GM10266 (cell line): Measurements from ENCODE around the gene ACCS.

ENCODE experiments used
- DNase-seq: peaks from one replicate; pipeline ENCODE4 v3.0.0; 2012; ENCODE audit errors: extremely low spot score
- CTCF ChIP-seq: IDR thresholded peaks from 2 replicates; pipeline ENCODE4 v1.5.1; 2012; ENCODE audit warnings: mild to moderate bottlenecking, low read depth; ENCODE audit not compliant: control insufficient read depth, insufficient read depth; ENCODE audit errors: missing control alignments

Gene ACCS

GRCh38 chr11:44025727-44026126 is 40.3 kb upstream of the ACCS start:
- no peak for DNase-seq
- TF ChIP-seq CTCF: no peak

GRCh38 chr11:44028401-44028800 is 37.7 kb upstream of the ACCS start:
- TF ChIP-seq CTCF: no peak

GRCh38 chr11:44028816-44029506 is 37.1 kb upstream of the ACCS start:
- TF ChIP-seq CTCF: no peak
- DNase-seq: no peak

More at GRCh38 chr11:44028401-44028800, 37.7 kb upstream of the ACCS start:
- no peak for DNase-seq

GRCh38 chr11:44029507-44029845 is 36.6 kb upstream of the ACCS start:
- no peak for TF ChIP-seq CTCF
- DNase-seq: no peak

GRCh38 chr11:44029977-44030911 is 35.8 kb upstream of the ACCS start:
- DNase-seq: no peak
- TF ChIP-seq CTCF: no peak

GRCh38 chr11:44030996-44031395 is 35.1 kb upstream of the ACCS start:
- TF ChIP-seq CTCF: no peak
- no peak for DNase-seq

GRCh38 chr11:44031549-44031948 is 34.5 kb upstream of the ACCS start:
- DNase-seq: no peak
- no peak for TF ChIP-seq CTCF
